Measurements from ENCODE around the gene POLQ. TPM values are rescaled to one million over a fixed set of nuclear protein-coding genes. Genes with fewer than 3 reads are reported as not detected.
"Not testable (repeated sequence)": the region's sequence is repeated elsewhere in the genome, so short reads cannot be mapped to it uniquely, and the experiment has no call there.

POLQ gene
- total and polyA plus RNA-seq, 9 of the 15 experiments (the other 6 are each of a cell fraction or from before 2014, with no cell fraction given): 1.5 to 19.0 (median 8.8) TPM

DNA sequence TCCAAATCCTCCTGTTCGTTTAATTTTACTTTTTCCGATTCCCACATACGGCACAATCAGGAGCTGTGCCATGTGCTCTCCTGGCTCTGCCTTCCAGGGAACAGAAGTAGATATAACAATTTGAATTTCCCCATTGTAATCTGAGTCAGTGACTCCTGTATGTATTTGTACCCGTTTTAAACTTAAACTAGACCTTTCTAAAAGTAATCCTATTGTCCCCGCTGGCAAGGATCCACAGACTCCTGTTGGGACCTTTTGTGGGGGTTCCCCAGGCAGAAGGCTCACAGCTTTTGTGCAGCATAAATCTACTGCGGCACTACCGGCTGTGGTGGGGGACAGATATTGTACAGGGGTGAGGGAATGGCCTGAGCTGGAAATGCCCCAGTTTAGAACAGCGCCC, 147.7 kb downstream of the POLQ start:
- H3K4me1 ChIP-seq (replicated peaks in 1 of 2; ENCODE audit: control insufficient read depth in 2 of 2, insufficient read depth in 2 of 2, low read length in 2 of 2): not testable (repeated sequence)

DNA sequence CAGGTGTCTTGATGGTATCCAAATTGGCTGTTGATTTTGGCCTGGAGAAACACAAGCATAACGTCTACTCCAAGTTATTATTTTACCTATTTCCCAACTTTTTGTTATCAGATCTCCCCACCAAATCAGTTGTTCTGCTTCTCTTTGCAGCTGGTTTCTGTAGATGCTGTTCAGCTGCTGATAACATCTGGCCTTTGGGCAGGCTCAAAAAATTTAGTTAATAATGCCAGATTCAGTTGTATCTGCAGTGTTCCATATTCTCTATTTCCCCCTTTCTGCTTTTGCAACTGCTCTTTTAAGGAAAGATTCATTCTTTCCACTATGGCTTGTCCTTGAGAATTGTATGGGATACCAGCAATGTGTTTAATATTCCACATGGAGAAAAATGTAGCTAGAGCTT, 149.8 kb downstream of the POLQ start:
- intact Hi-C loops (cut with micrococcal nuclease); H3K9me3 ChIP-seq (replicated peaks; ENCODE audit: control insufficient read depth, insufficient read depth, low read depth, low read length); FAIRE-seq; H4K20me1 ChIP-seq (replicated peaks; ENCODE audit: control insufficient read depth, insufficient read depth, low read length); H3K4me1 ChIP-seq (replicated peaks in 1 of 2; ENCODE audit: control insufficient read depth in 2 of 2, insufficient read depth in 2 of 2, low read length in 2 of 2); POLR2A ChIA-PET; H3K27me3 ChIP-seq (ENCODE audit: control insufficient read depth in 2 of 2, insufficient read depth in 2 of 2, low read length in 2 of 2); in situ Hi-C loops (cut with MboI); H3K4me3 ChIP-seq; ATAC-seq; H3K9me1 ChIP-seq (ENCODE audit: control insufficient read depth, insufficient read depth, low read length); H3K27ac ChIP-seq (ENCODE audit: extremely low read depth, low read depth, low read length); H2AFZ ChIP-seq (ENCODE audit: low read depth, low read length); BruUV-seq (replicated peaks); H3K36me3 ChIP-seq (ENCODE audit: control insufficient read depth, insufficient read depth, low read length); CTCF ChIA-PET (ENCODE audit: low intra/inter-chr PET ratio); H3K79me2 ChIP-seq (ENCODE audit: control insufficient read depth, insufficient read depth, low read length); H3K9ac ChIP-seq (ENCODE audit: insufficient read depth in 1 of 2, low read depth in 2 of 2, low read length in 2 of 2); H3K4me2 ChIP-seq (ENCODE audit: insufficient read depth, low read length); DNase-seq (ENCODE audit: extremely low read depth in 1 of 4, low spot score in 3 of 4): not testable (repeated sequence)
- no CpG with 5 or more reads among the region's 1 CpG for WGBS (ENCODE audit: insufficient coverage, low coverage, missing lambda C conversion rate)

More for the DNA sequence above, 147.7 kb downstream of the POLQ start:
- ATAC-seq; in situ Hi-C loops (cut with MboI); H4K20me1 ChIP-seq (replicated peaks; ENCODE audit: control insufficient read depth, insufficient read depth, low read length); H3K4me2 ChIP-seq (ENCODE audit: insufficient read depth, low read length); H3K9ac ChIP-seq (ENCODE audit: insufficient read depth in 1 of 2, low read depth in 2 of 2, low read length in 2 of 2); H3K9me1 ChIP-seq (ENCODE audit: control insufficient read depth, insufficient read depth, low read length); H3K27me3 ChIP-seq (ENCODE audit: control insufficient read depth in 2 of 2, insufficient read depth in 2 of 2, low read length in 2 of 2); POLR2A ChIA-PET; H3K36me3 ChIP-seq (ENCODE audit: control insufficient read depth, insufficient read depth, low read length); FAIRE-seq; DNase-seq (ENCODE audit: extremely low read depth in 1 of 4, low spot score in 3 of 4); H3K4me3 ChIP-seq; H3K27ac ChIP-seq (ENCODE audit: extremely low read depth, low read depth, low read length); H2AFZ ChIP-seq (ENCODE audit: low read depth, low read length); intact Hi-C loops (cut with micrococcal nuclease); BruUV-seq (replicated peaks); H3K79me2 ChIP-seq (ENCODE audit: control insufficient read depth, insufficient read depth, low read length); CTCF ChIA-PET (ENCODE audit: low intra/inter-chr PET ratio); H3K9me3 ChIP-seq (replicated peaks; ENCODE audit: control insufficient read depth, insufficient read depth, low read depth, low read length): not testable (repeated sequence)
- WGBS (ENCODE audit: insufficient coverage, low coverage, missing lambda C conversion rate): 63% methylated on average over 6 of the region's 8 CpGs
